Activated T-helper 2 cell treated with anti-CD3 and anti-CD28 coated beads, Interferon-gamma antibody, Interleukin-2, Interleukin-4, amounts not matched to agents 10 μg/mL and 5 μg/mL and 100 μg/mL, durations not matched to agents 14 hours and 24 hours and 36 hours (primary cell): ENCODE results near the gene PLA2G1B. TPM values are rescaled to one million over a fixed set of nuclear protein-coding genes. Genes with fewer than 3 reads are reported as not detected.
A peak's percentile ranks its signal among the peaks of the same experiment; 100 is the strongest.

Experiments used
- DNase-seq: peaks from one replicate; pipeline ENCODE4 v3.0.0; 2021; ENCODE audit warnings: low spot score
- H3K27ac Mint-ChIP-seq: one replicate; pipeline ENCODE4 v1.8.0; 2021; ENCODE audit warnings: mixed read lengths
- H3K27me3 Mint-ChIP-seq: one replicate; pipeline ENCODE4 v1.8.0; 2021; ENCODE audit warnings: low read depth, mixed read lengths
- H3K36me3 Mint-ChIP-seq: one replicate; pipeline ENCODE4 v1.8.0; 2021; ENCODE audit warnings: low read depth, mixed read lengths
- H3K4me1 Mint-ChIP-seq: one replicate; pipeline ENCODE4 v1.8.0; 2021; ENCODE audit warnings: low read depth, mixed read lengths
- H3K4me3 Mint-ChIP-seq: one replicate; pipeline ENCODE4 v1.8.0; 2021; ENCODE audit warnings: low read depth, mild to moderate bottlenecking, moderate library complexity, mixed read lengths
- H3K9me3 Mint-ChIP-seq: one replicate; pipeline ENCODE4 v1.8.0; 2021; ENCODE audit warnings: mixed read lengths
- intact Hi-C: fragments of 100-400 bp; cut with micrococcal nuclease; formaldehyde crosslinking; loops from one replicate; pipeline ENCODE4 v1.15.1; 2023
- total RNA-seq: library from RNA; stranded (reverse); gene quantifications from 2 replicates; pipeline ENCODE4 v1.2.3, GENCODE V29; 2022

PLA2G1B gene
- total RNA-seq, 1 donor from 2014 or later, result not detected

- Mint-ChIP-seq H3K27ac (no peak overlapping the region), H3K27me3 (peaks cover 10% of the 10 kb centered on the region), H3K4me1 (peaks cover 8% of the 10 kb centered on the region), H3K36me3 (no peaks in the 10 kb centered on the region), H3K9me3 (no peaks in the 10 kb centered on the region), H3K4me3 (no peak overlapping the region)
- DNase-seq, result no peak
- intact Hi-C loops, result loop anchor here (1.0 to 2.0 kb wide), 4 partner anchors 25 to 280 kb away; partner anchors contain the start of gene PXN
Observed at GRCh38 chr12:120292411-120292660, 35.2 kb downstream of the PLA2G1B start.

- H3K4me3 Mint-ChIP-seq, result no peak overlapping the region
- intact Hi-C loops, result loop anchor here (1.0 to 2.0 kb wide), 2 partner anchors 38 to 59 kb away; no protein-coding TSS in a partner anchor
- peak; percentile 41 for DNase-seq
- peaks cover 12% of the 10 kb centered on the region for H3K27me3 Mint-ChIP-seq
- H3K4me1 Mint-ChIP-seq, result peaks cover 8% of the 10 kb centered on the region
- H3K27ac Mint-ChIP-seq, result no peak overlapping the region
- no peaks in the 10 kb centered on the region for H3K36me3 Mint-ChIP-seq
- no peaks in the 10 kb centered on the region for H3K9me3 Mint-ChIP-seq
Observed at GRCh38 chr12:120290609-120291305, 36.8 kb downstream of the PLA2G1B start.

GRCh38 chr12:120287491-120287890 is 40.1 kb downstream of the PLA2G1B start:
- intact Hi-C loops, result no loop called here
- Mint-ChIP-seq H3K27ac (no peak overlapping the region), H3K4me1 (peaks cover 8% of the 10 kb centered on the region), H3K4me3 (no peak overlapping the region), H3K27me3 (peaks cover 12% of the 10 kb centered on the region), H3K9me3 (no peaks in the 10 kb centered on the region), H3K36me3 (no peaks in the 10 kb centered on the region)
- no peak for DNase-seq

GRCh38 chr12:120286768-120287490 is 40.6 kb downstream of the PLA2G1B start:
- no peak for DNase-seq
- no peaks in the 10 kb centered on the region for H3K9me3 Mint-ChIP-seq
- no peaks in the 10 kb centered on the region for H3K36me3 Mint-ChIP-seq
- H3K27me3 Mint-ChIP-seq, result peaks cover 12% of the 10 kb centered on the region
- no peak overlapping the region for H3K27ac Mint-ChIP-seq
- peaks cover 8% of the 10 kb centered on the region for H3K4me1 Mint-ChIP-seq
- intact Hi-C loops, result no loop called here
- H3K4me3 Mint-ChIP-seq, result no peak overlapping the region

GRCh38 chr12:120284381-120284780 is 43.2 kb downstream of the PLA2G1B start:
- intact Hi-C loops, result no loop called here
- no peaks in the 10 kb centered on the region for H3K4me1 Mint-ChIP-seq
- peaks cover 6% of the 10 kb centered on the region for H3K27me3 Mint-ChIP-seq
- DNase-seq, result no peak
- no peak overlapping the region for H3K4me3 Mint-ChIP-seq
- H3K9me3 Mint-ChIP-seq, result no peaks in the 10 kb centered on the region
- no peak overlapping the region for H3K27ac Mint-ChIP-seq
- H3K36me3 Mint-ChIP-seq, result no peaks in the 10 kb centered on the region

GRCh38 chr12:120283318-120283717 is 44.3 kb downstream of the PLA2G1B start:
- intact Hi-C loops, result no loop called here
- Mint-ChIP-seq H3K27me3 (peaks cover 4% of the 10 kb centered on the region), H3K4me1 (no peaks in the 10 kb centered on the region), H3K27ac (no peak overlapping the region), H3K4me3 (no peak overlapping the region), H3K36me3 (no peaks in the 10 kb centered on the region), H3K9me3 (no peaks in the 10 kb centered on the region)
- DNase-seq, result no peak

- H3K36me3 Mint-ChIP-seq, result no peaks in the 10 kb centered on the region
- H3K27ac Mint-ChIP-seq, result no peak overlapping the region
- no peak overlapping the region for H3K4me3 Mint-ChIP-seq
- H3K27me3 Mint-ChIP-seq, result no peaks in the 10 kb centered on the region
- DNase-seq, result no peak
- no peaks in the 10 kb centered on the region for H3K9me3 Mint-ChIP-seq
- intact Hi-C loops, result no loop called here
- H3K4me1 Mint-ChIP-seq, result no peaks in the 10 kb centered on the region
Observed at GRCh38 chr12:120278137-120279069, 49.2 kb downstream of the PLA2G1B start.

GRCh38 chr12:120276734-120277133 is 50.8 kb downstream of the PLA2G1B start:
- H3K9me3 Mint-ChIP-seq, result no peaks in the 10 kb centered on the region
- H3K27ac Mint-ChIP-seq, result no peak overlapping the region
- no peaks in the 10 kb centered on the region for H3K4me1 Mint-ChIP-seq
- no peak overlapping the region for H3K4me3 Mint-ChIP-seq
- DNase-seq, result no peak
- intact Hi-C loops, result no loop called here
- H3K36me3 Mint-ChIP-seq, result no peaks in the 10 kb centered on the region
- no peaks in the 10 kb centered on the region for H3K27me3 Mint-ChIP-seq

Other genes starting within 250 kb of the PLA2G1B start
- gene RAB35, start 211.0 kb downstream of the PLA2G1B start, total RNA-seq, result 86.5 and 87.0 TPM in 2 replicates
- gene GCN1, start 133.1 kb downstream of the PLA2G1B start, total RNA-seq, result 165 and 176 TPM in 2 replicates
- 2,950 and 3,019 TPM in 2 replicates for gene RPLP0, start 126.7 kb downstream of the PLA2G1B start, total RNA-seq
- 44.4 and 45.4 TPM in 2 replicates for gene PXN, start 62.0 kb downstream of the PLA2G1B start, total RNA-seq
- gene RNU4-2, start 35.9 kb downstream of the PLA2G1B start, total RNA-seq, result 5,714 and 6,075 TPM in 2 replicates
- gene RNU4-1, start 34.5 kb downstream of the PLA2G1B start, total RNA-seq, result 2,603 and 2,662 TPM in 2 replicates
- gene SIRT4, start 25.5 kb downstream of the PLA2G1B start, total RNA-seq, result 2.0 and 2.2 TPM in 2 replicates
- 1.4 and 3.5 TPM in 2 replicates for gene MSI1, start 41.4 kb upstream of the PLA2G1B start, total RNA-seq
- 328 and 333 TPM in 2 replicates for gene COX6A1, start 110.3 kb upstream of the PLA2G1B start, total RNA-seq
- 36.8 TPM in 2 replicates for gene TRIAP1, start 118.6 kb upstream of the PLA2G1B start, total RNA-seq
- 30.4 and 38.0 TPM in 2 replicates for gene GATC, start 118.7 kb upstream of the PLA2G1B start, total RNA-seq
- 248 and 251 TPM in 2 replicates for gene SRSF9, start 142.0 kb upstream of the PLA2G1B start, total RNA-seq
- 323 and 329 TPM in 2 replicates for gene DYNLL1, start 168.3 kb upstream of the PLA2G1B start, total RNA-seq
- 29.3 and 29.9 TPM in 2 replicates for gene COQ5, start 201.4 kb upstream of the PLA2G1B start, total RNA-seq
- 177 and 200 TPM in 2 replicates for gene RNF10, start 206.6 kb upstream of the PLA2G1B start, total RNA-seq